Body of pancreas (tissue), 4 donors: ENCODE results near the gene LRIT2. TPM values are rescaled to one million over a fixed set of nuclear protein-coding genes. Genes with fewer than 3 reads are reported as not detected.

Experiments
- ATAC-seq: fragments of 150-250 bp; one replicate; pipeline ENCODE4 v1.9.1; 2016
- DNase-seq, 4 donors: peaks; one replicate each; pipeline ENCODE4 v3.0.0-alpha.2; 2019
- H3K27ac ChIP-seq, 4 donors: fragments of 200-600 bp; sonication (generic); 1 replicate in 3 of 4; 2 replicates in 1 of 4; pipeline versions ENCODE4 v1.5.1 to v1.6.1; 2016 to 2019; ENCODE audit warnings: mild to moderate bottlenecking in 1 of 4, mixed read lengths in 1 of 4, moderate library complexity in 1 of 4
- H3K27me3 ChIP-seq, 2 donors: fragments of 200-600 bp; sonication (generic); one replicate each; pipeline ENCODE4 v1.6.0; 2016; ENCODE audit warnings: mild to moderate bottlenecking in 1 of 2
- H3K36me3 ChIP-seq, 2 donors: fragments of 200-600 bp; sonication (generic); replicated peaks in 1 of 2; 2 replicates each; pipeline ENCODE4 v1.5.1; 2016; ENCODE audit warnings: low read depth in 2 of 2; ENCODE audit not compliant: insufficient read depth in 1 of 2
- H3K4me1 ChIP-seq: fragments of 200-600 bp; sonication (generic); one replicate; pipeline ENCODE4 v1.6.0; 2016
- H3K4me3 ChIP-seq, 2 donors: fragments of 200-600 bp; sonication (generic); 1 replicate in 1 of 2; 2 replicates in 1 of 2; pipeline ENCODE4 v1.5.1; 2016 to 2019
- H3K9me3 ChIP-seq, 3 donors: fragments of 200-600 bp; sonication (generic); 1 replicate in 2 of 3; 2 replicates in 1 of 3; pipeline ENCODE4 v1.5.1; 2016
- CTCF ChIP-seq, 7 experiments: fragments of 450-650 bp in 4 of 7; fragments of 200-600 bp in 3 of 7; sonication (generic) in 3 of 7; IDR thresholded peaks; one replicate each; pipeline ENCODE4 v1.5.1; 2016 to 2019; ENCODE audit warnings: antibody characterized with exemption in 7 of 7
- POLR2A ChIP-seq, 3 donors: fragments of 450-650 bp; IDR thresholded peaks; one replicate each; pipeline ENCODE4 v1.6.1; 2016; ENCODE audit warnings: antibody characterized with exemption in 3 of 3, mild to moderate bottlenecking in 2 of 3
- WGBS, 2 donors: methylation state at CpG; one replicate each; pipeline ENCODE4 v1.1.5; 2017; 5-methylcytosine and 5-hydroxymethylcytosine counted together
- intact Hi-C: fragments of 100-400 bp; cut with DNase I; formaldehyde crosslinking; loops from one replicate; pipeline ENCODE4 v1.15.1; 2023
- total RNA-seq, 2 donors: library from RNA; depleted of rRNA; stranded (reverse); fragments of >200 nt; gene quantifications; one replicate each; pipeline ENCODE4 v1.1.0, GENCODE V29; 2016

LRIT2 gene
- not detected for total RNA-seq

- no peaks in the 10 kb centered on the region for H3K27me3 ChIP-seq
- TF ChIP-seq CTCF (IDR thresholded peaks at IDR 0.05) = no peak
- TF ChIP-seq POLR2A (IDR thresholded peaks at IDR 0.05) = no peak
- 46 to 62% methylated on average over 6 of the region's 6 CpGs for WGBS, 2 donors
- H3K4me1 ChIP-seq = no peaks in the 10 kb centered on the region
- DNase-seq (no peak), ATAC-seq (no peak)
- H3K36me3 ChIP-seq = no peaks in the 10 kb centered on the region
- intact Hi-C loops = no loop called here
- no peak within 1 kb of the TSS for H3K27ac ChIP-seq
- no peak within 1 kb of the TSS for H3K4me3 ChIP-seq
- H3K9me3 ChIP-seq = no peaks in the 10 kb centered on the region
These were observed at the start of gene LRIT2 for GRCh38 chr10:84225427-84226173. TSS of gene LRIT2 (minus strand) at chr10:84225544. CDS start at chr10:84225520, 24 bp downstream.

- ATAC-seq (no peak), DNase-seq (no peak)
- no peaks in the 10 kb centered on the region for H3K9me3 ChIP-seq
- WGBS, 2 donors = 18 to 35% methylated on average over 1 of the region's 1 CpG
- no peaks in the 10 kb centered on the region for H3K4me1 ChIP-seq
- no peaks in the 10 kb centered on the region for H3K36me3 ChIP-seq
- H3K4me3 ChIP-seq = no peak overlapping the region
- intact Hi-C loops = no loop called here
- no peak overlapping the region for H3K27ac ChIP-seq
- TF ChIP-seq POLR2A (IDR thresholded peaks at IDR 0.05) = no peak
- no peak for TF ChIP-seq CTCF (IDR thresholded peaks at IDR 0.05)
- no peaks in the 10 kb centered on the region for H3K27me3 ChIP-seq
These were observed 45.4 kb upstream of the LRIT2 start for GRCh38 chr10:84270708-84271107.

- no peak overlapping the region for H3K4me3 ChIP-seq
- ATAC-seq = no peak
- H3K36me3 ChIP-seq = no peaks in the 10 kb centered on the region
- intact Hi-C loops = loop anchor here (10.0 kb wide), 1 partner anchor 105 kb away; no protein-coding TSS in a partner anchor
- H3K27ac ChIP-seq = no peak overlapping the region
- no peak for DNase-seq
- no peaks in the 10 kb centered on the region for H3K4me1 ChIP-seq
- H3K27me3 ChIP-seq = no peaks in the 10 kb centered on the region
- no peak for TF ChIP-seq POLR2A (IDR thresholded peaks at IDR 0.05)
- TF ChIP-seq CTCF (IDR thresholded peaks at IDR 0.05) = no peak
- no peaks in the 10 kb centered on the region for H3K9me3 ChIP-seq
- 86 to 87% methylated on average over 2 of the region's 2 CpGs for WGBS, 2 donors
These were observed 44.4 kb upstream of the LRIT2 start for GRCh38 chr10:84269773-84270172.

GRCh38 chr10:84269162-84269561, 43.8 kb upstream of the LRIT2 start:
- no peak for DNase-seq
- no peak for TF ChIP-seq POLR2A (IDR thresholded peaks at IDR 0.05)
- no peak for TF ChIP-seq CTCF (IDR thresholded peaks at IDR 0.05)
- Histone ChIP-seq H3K27me3 (no peaks in the 10 kb centered on the region), H3K27ac (no peak overlapping the region), H3K9me3 (no peaks in the 10 kb centered on the region), H3K4me1 (no peaks in the 10 kb centered on the region), H3K36me3 (no peaks in the 10 kb centered on the region), H3K4me3 (no peak overlapping the region)
- no peak for ATAC-seq
- intact Hi-C loops = loop anchor here (10.0 kb wide), 1 partner anchor 106 kb away; no protein-coding TSS in a partner anchor
- WGBS, 2 donors = 67 to 68% methylated on average over 1 of the region's 1 CpG
